Omental fat pad (tissue), 4 donors: ENCODE data around the gene EMC10. TPM values are rescaled to one million over a fixed set of nuclear protein-coding genes. Genes with fewer than 3 reads are reported as not detected.
"Not testable (repeated sequence)": the region's sequence is repeated elsewhere in the genome, so short reads cannot be mapped to it uniquely, and the experiment has no call there.

ENCODE experiments used
- ATAC-seq: fragments of 150-250 bp; one replicate; pipeline ENCODE4 v1.9.1; 2016; ENCODE audit warnings: mild to moderate bottlenecking, moderate library complexity; ENCODE audit not compliant: low FRiP score
- DNase-seq: peaks from one replicate; pipeline ENCODE4 v3.0.0-alpha.2; 2019; ENCODE audit warnings: low spot score
- total RNA-seq, 4 donors: library from RNA; depleted of rRNA; stranded (reverse); fragments of >200 nt; gene quantifications; one replicate each; pipeline ENCODE4 v1.1.0, GENCODE V29; 2016
- TF ChIP-seq, protein P1 (sequence below), 3 donors: fragments of 450-650 bp; IDR thresholded peaks; one replicate each; pipeline ENCODE4 v1.5.1; 2016 to 2017; ENCODE audit warnings: antibody characterized with exemption in 3 of 3, mild to moderate bottlenecking in 3 of 3, moderate library complexity in 2 of 3

EMC10 gene
- total RNA-seq, 4 donors from 2014 or later: 41.6 to 52.1 (median 47.5) TPM

- no peak for ATAC-seq
- no peak for DNase-seq
- TF ChIP-seq, protein P1, sequence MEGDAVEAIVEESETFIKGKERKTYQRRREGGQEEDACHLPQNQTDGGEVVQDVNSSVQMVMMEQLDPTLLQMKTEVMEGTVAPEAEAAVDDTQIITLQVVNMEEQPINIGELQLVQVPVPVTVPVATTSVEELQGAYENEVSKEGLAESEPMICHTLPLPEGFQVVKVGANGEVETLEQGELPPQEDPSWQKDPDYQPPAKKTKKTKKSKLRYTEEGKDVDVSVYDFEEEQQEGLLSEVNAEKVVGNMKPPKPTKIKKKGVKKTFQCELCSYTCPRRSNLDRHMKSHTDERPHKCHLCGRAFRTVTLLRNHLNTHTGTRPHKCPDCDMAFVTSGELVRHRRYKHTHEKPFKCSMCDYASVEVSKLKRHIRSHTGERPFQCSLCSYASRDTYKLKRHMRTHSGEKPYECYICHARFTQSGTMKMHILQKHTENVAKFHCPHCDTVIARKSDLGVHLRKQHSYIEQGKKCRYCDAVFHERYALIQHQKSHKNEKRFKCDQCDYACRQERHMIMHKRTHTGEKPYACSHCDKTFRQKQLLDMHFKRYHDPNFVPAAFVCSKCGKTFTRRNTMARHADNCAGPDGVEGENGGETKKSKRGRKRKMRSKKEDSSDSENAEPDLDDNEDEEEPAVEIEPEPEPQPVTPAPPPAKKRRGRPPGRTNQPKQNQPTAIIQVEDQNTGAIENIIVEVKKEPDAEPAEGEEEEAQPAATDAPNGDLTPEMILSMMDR (IDR thresholded peaks at IDR 0.05): no peak
Measured at GRCh38 chr19:50468818-50469217, 7.5 kb upstream of the EMC10 start.

DNA sequence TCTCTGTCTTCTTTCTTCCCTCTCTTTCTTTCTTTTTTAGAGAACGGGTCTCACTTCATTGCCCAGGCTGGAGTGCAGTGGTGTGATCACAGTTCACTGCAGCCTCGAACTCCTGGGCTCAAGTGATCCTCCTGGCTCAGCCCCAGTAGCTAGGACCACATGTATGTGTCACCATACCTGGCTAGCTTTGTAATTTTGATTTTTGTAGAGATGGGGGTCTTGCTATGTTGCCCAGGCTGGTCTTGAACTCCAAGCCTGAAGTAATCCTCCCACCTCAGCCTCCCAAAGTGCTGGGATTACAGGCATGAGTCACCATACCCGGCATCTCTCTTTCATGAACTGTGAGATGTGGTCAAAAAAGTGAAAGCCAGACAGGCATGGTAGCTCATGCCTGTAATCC is 3.0 kb upstream of the EMC10 start:
- not testable (repeated sequence) for ATAC-seq, DNase-seq

- TF ChIP-seq, protein P1 (IDR thresholded peaks at IDR 0.05): no peak
- DNase-seq (no peak), ATAC-seq (no peak)
Measured at GRCh38 chr19:50475101-50475568, 1.2 kb upstream of the EMC10 start.

DNA sequence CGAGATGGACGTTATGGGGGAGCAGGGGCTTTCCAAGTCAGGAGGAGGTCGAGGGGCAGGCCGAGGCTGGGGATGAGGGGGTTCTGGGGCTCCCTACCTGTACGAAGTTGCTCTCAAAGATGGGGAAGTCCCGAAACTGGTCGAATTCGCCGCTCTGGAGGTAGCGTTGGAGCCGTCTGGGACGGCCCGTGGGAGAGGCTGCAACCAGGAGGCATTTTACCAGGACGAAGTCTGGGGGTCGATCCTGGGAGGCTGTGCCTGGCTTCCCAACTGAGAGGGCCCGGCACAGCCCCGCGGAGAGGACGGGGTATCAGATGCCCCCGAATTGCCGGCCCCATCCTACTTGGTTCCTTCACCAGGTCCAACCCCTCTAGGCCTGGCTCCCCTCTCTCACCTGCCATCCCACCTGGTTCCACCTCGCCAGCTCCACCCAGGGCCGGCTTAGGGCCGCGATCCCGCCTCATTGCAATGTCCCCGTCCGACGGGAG is 527 bp upstream of the EMC10 start:
- ATAC-seq (no peak), DNase-seq (no peak)
- TF ChIP-seq, protein P1 (IDR thresholded peaks at IDR 0.05): no peak

GRCh38 chr19:50476907-50477238 is 566 bp downstream of the EMC10 start:
- no peak for ATAC-seq
- DNase-seq: no peak
- TF ChIP-seq, protein P1 (IDR thresholded peaks at IDR 0.05): no peak

DNA sequence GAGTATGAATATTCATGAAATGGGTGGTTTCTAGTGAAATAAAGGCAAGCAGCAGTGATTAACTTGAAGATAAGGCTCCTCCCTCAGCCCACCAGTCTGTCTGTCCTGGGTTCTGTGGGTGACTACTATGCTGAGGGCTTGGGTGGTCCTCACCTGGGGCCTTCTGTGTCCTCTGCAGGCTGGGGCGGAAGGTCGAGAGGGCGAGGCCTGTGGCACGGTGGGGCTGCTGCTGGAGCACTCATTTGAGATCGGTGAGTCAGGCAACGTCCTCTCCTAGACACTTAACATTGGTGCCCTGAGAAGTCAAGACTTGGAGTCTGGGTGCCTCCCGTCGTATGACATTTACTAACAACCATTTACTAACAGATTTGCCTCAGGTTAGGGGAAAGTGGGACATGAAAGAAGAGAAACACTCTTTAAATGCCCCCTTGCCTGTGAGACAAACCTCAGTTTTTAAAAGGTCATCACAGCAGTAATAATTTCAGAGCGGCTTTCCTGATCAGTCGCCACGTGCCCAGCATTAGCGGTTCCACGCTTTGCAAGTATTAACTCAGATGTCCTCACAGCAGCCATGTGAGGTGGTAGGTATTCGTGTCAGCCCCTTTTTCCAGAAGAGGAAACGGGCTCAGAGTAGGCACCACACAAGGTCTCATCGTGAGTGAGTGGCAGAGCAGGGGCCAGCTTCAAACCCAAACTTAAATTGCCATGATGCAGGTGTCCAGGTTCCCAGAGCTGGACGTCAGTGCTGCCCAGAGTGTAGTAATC is 1.6 kb downstream of the EMC10 start:
- ATAC-seq (no peak), DNase-seq (no peak)
- TF ChIP-seq, protein P1 (IDR thresholded peaks at IDR 0.05): no peak

DNA sequence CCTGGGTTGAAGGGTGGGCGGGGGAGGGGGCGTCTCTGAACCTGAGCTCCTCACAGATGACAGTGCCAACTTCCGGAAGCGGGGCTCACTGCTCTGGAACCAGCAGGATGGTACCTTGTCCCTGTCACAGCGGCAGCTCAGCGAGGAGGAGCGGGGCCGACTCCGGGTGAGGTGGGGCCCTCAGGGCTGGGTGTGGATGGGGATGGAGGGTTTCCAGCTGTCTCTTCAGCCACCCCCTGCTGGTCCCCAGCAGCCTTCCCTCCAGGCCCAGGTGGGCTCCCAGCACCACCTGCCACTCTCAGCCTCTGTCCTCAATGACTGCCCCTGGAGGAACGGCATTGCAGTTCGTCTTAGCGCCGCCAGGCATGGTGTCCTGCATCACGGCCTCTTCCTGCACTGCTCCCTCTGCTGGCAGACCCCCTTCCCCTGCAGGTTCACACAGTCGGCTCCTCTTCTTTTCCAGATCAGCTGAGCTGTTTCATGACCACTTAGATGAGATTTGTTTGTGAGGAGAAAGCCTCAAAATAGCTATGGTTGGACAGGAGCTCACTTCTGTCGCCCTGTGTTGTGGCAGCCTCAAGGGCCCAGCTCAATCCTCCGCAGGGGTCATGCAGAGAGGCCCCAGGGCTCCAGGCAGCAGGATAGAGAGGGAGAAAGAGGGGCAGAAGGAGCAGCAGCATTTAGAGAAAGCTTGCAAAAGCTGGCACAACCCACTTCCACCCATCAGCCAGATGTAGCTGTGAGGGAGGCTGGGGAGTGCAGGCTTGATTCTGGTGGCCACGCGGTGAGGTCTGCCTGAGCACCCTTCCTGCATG is 2.8 kb downstream of the EMC10 start:
- ATAC-seq: no peak
- no peak for DNase-seq
- TF ChIP-seq, protein P1 (IDR thresholded peaks at IDR 0.05): no peak
